Spleen (tissue), 7 donors: ENCODE results near the gene TENM3.
A peak's percentile ranks its signal among the peaks of the same experiment; 100 is the strongest.

ENCODE experiments used
- POLR2AphosphoS5 ChIP-seq, 3 donors: sonication (generic); formaldehyde crosslinking; IDR thresholded peaks; one replicate each; pipeline ENCODE4 v1.5.1; 2017; ENCODE audit warnings: antibody characterized with exemption in 3 of 3
- TF ChIP-seq, protein P1 (sequence below), 11 experiments: fragments of 200-600 bp in 7 of 11; fragments of 450-650 bp in 4 of 11; sonication (generic) in 4 of 11; IDR thresholded peaks in 8 of 11; conservative IDR thresholded peaks in 3 of 11; 1 replicate in 7 of 11; 2 replicates in 4 of 11; pipeline versions ENCODE4 v1.4.0 to v1.8.0; 2016 to 2021; ENCODE audit warnings: antibody characterized with exemption in 11 of 11, inconsistent platforms in 4 of 11, mild to moderate bottlenecking in 1 of 11
- donor health status: DM: no; HTN: no; CAD: no; lungs with moderate emphysema.
- donor health status: DM: no; HTN: no; CAD: no.
- donor health status: DM: no; HTN: no; CAD: no.

DNA sequence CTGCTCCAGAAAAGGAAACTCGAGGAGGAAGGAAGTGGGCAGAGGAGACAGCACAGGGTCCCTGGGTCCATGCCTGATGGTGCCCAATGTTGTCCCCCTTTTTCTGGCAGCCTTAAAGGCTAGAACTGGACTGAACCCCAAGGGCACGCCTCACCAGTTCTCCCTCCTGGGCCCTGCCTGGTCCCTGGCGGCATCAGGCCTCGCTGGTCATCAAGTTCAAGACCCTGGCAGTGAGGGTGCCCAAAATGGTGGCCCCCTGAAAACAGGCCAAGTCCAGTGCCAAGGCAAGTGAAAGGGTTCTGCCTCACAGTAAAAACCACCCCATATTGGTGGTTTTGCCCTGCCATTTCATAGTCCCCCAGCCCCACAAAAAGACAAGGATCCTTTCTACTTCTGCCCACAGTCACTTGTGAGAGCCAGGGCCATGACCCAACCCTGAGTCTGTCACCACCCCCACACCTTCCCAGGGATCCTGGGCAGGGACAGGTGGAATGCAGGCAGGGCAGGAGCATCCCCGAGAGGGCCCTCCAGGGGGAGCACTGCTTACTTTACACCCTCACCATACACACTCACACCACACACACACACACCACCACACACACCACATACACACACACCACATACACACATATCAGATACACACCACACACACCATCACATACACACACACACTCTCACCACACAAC lies 566.4 kb downstream of the TENM3 start:
- TF ChIP-seq, protein P1, sequence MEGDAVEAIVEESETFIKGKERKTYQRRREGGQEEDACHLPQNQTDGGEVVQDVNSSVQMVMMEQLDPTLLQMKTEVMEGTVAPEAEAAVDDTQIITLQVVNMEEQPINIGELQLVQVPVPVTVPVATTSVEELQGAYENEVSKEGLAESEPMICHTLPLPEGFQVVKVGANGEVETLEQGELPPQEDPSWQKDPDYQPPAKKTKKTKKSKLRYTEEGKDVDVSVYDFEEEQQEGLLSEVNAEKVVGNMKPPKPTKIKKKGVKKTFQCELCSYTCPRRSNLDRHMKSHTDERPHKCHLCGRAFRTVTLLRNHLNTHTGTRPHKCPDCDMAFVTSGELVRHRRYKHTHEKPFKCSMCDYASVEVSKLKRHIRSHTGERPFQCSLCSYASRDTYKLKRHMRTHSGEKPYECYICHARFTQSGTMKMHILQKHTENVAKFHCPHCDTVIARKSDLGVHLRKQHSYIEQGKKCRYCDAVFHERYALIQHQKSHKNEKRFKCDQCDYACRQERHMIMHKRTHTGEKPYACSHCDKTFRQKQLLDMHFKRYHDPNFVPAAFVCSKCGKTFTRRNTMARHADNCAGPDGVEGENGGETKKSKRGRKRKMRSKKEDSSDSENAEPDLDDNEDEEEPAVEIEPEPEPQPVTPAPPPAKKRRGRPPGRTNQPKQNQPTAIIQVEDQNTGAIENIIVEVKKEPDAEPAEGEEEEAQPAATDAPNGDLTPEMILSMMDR (IDR thresholded peaks at IDR 0.05 in 8 of 11, conservative IDR thresholded peaks at IDR 0.05 in 3 of 11) = peak in 1 of 11 experiments; percentile 11
- no peak for TF ChIP-seq POLR2AphosphoS5 (IDR thresholded peaks at IDR 0.05)
